GM12878 (cell line): ENCODE data around the gene SVOP. TPM values are rescaled to one million over a fixed set of nuclear protein-coding genes. Genes with fewer than 3 reads are reported as not detected.

Source experiments
- ATAC-seq: fragments of 200-7000 bp; cut with Tn5 transposase; 3 replicates; pipeline ENCODE4 v1.9.1; 2020; ENCODE audit warnings: mild to moderate bottlenecking, moderate library complexity
- BruUV-seq: library from RNA; stranded (reverse); fragments of 400-500 nt; replicated peaks from 2 replicates; lab custom pipeline; 2021; lab: Mats Ljungman, UMichigan
- CTCF ChIA-PET: fragments of 300-600 bp; sonication (Branson Sonifier 250); formaldehyde crosslinking; extraction: SDS; loops from one replicate; lab custom pipeline; 2021; ENCODE audit warnings: inconsistent platforms; lab: Yijun Ruan, JAX
- POLR2A ChIA-PET: fragments of 350-600 bp; formaldehyde crosslinking; extraction: SDS; loops from one replicate; lab custom pipeline; 2021; ENCODE audit warnings: inconsistent platforms; lab: Charles Lee
- RAD21 ChIA-PET: fragments of 300-600 bp; sonication (Branson Sonifier 250); formaldehyde crosslinking; loops from one replicate; lab custom pipeline; 2023; ENCODE audit warnings: antibody characterized with exemption; ENCODE audit not compliant: unreplicated experiment; lab: Charles Lee
- SMC1A ChIA-PET: fragments of 300-600 bp; sonication (Branson Sonifier 250); formaldehyde crosslinking; loops from one replicate; lab custom pipeline; 2023; ENCODE audit not compliant: unreplicated experiment, uncharacterized antibody; lab: Charles Lee
- DNase-seq: peaks from one replicate; pipeline ENCODE4 v3.0.0-alpha.2; 2011; ENCODE audit warnings: low read depth, low spot score
- FAIRE-seq: peaks from 3 replicates; lab custom pipeline; 2011; peaks lifted over from hg19 to GRCh38; lab: Jason Lieb, UNC
- H2AFZ ChIP-seq: 2 replicates; pipeline ENCODE4 v1.6.0; 2011; ENCODE audit warnings: low read depth, low read length, control low read depth; ENCODE audit not compliant: control insufficient read depth
- H3K27ac ChIP-seq: 2 replicates; pipeline ENCODE4 v1.5.1; 2011; ENCODE audit warnings: control low read depth; ENCODE audit not compliant: control insufficient read depth, insufficient read depth
- H3K27me3 ChIP-seq, 2 experiments: replicated peaks in 1 of 2; 2 replicates each; pipeline versions ENCODE4 v1.6.0 to v1.6.1; 2011; ENCODE audit warnings: low read length in 1 of 2; ENCODE audit not compliant: control insufficient read depth in 2 of 2, insufficient read depth in 2 of 2
- H3K36me3 ChIP-seq, 2 experiments: 2 replicates each; pipeline ENCODE4 v1.5.1; 2011; ENCODE audit warnings: low read length in 1 of 2; ENCODE audit not compliant: control insufficient read depth in 2 of 2, insufficient read depth in 2 of 2
- H3K4me1 ChIP-seq: 2 replicates; pipeline ENCODE4 v1.6.1; 2011; ENCODE audit warnings: mild to moderate bottlenecking, low read length, moderate library complexity, mixed read lengths; ENCODE audit not compliant: control insufficient read depth, insufficient read depth
- H3K4me2 ChIP-seq: 2 replicates; pipeline ENCODE4 v1.6.0; 2011; ENCODE audit warnings: control low read depth; ENCODE audit not compliant: control insufficient read depth, insufficient read depth
- H3K4me3 ChIP-seq: fragments of 200-600 bp; sonication (generic); 2 replicates; pipeline ENCODE4 v1.5.1; 2016
- H3K79me2 ChIP-seq: 2 replicates; pipeline ENCODE4 v1.6.0; 2011; ENCODE audit warnings: low read length; ENCODE audit not compliant: control insufficient read depth, insufficient read depth
- H3K9ac ChIP-seq: 2 replicates; pipeline ENCODE4 v1.8.0; 2011; ENCODE audit warnings: low read length, control low read depth, mixed read lengths; ENCODE audit not compliant: control insufficient read depth, insufficient read depth
- H3K9me3 ChIP-seq: replicated peaks from 3 replicates; pipeline ENCODE4 v1.5.1; 2011; ENCODE audit warnings: mild to moderate bottlenecking, low read length; ENCODE audit not compliant: control insufficient read depth, insufficient read depth
- H4K20me1 ChIP-seq: 2 replicates; pipeline ENCODE4 v1.6.0; 2011; ENCODE audit not compliant: control insufficient read depth, insufficient read depth
- CBX5 ChIP-seq: sonication (generic); IDR thresholded peaks from 2 replicates; pipeline ENCODE4 v1.6.1; 2016; ENCODE audit warnings: low read depth, moderate library complexity, mild to moderate bottlenecking, inconsistent platforms
- EED ChIP-seq: sonication (generic); IDR thresholded peaks from 2 replicates; pipeline ENCODE4 v1.6.1; 2016; ENCODE audit warnings: antibody characterized with exemption, low read depth
- ELK1 ChIP-seq: IDR thresholded peaks from 2 replicates; pipeline ENCODE4 v1.6.1; 2012; ENCODE audit warnings: low read depth, low read length, improper control_type of control experiment
- FOXK2 ChIP-seq: fragments of 450-650 bp; IDR thresholded peaks from 2 replicates; pipeline ENCODE4 v1.6.1; 2017; ENCODE audit warnings: mild to moderate bottlenecking, moderate library complexity
- GATAD2B ChIP-seq: fragments of 450-650 bp; conservative IDR thresholded peaks from 2 replicates; pipeline ENCODE4 v1.6.1; 2017; ENCODE audit warnings: low read depth, mild to moderate bottlenecking, moderate library complexity
- SUPT20H ChIP-seq: IDR thresholded peaks from 2 replicates; pipeline ENCODE4 v1.6.1; 2011; ENCODE audit warnings: low read depth, mild to moderate bottlenecking, low read length, moderate library complexity, borderline replicate concordance; ENCODE audit not compliant: control insufficient read depth
- WRNIP1 ChIP-seq: IDR thresholded peaks from 2 replicates; pipeline ENCODE4 v1.6.1; 2011; ENCODE audit warnings: low read depth, low read length, improper control_type of control experiment, borderline replicate concordance
- ZBTB4 ChIP-seq: fragments of 450-650 bp; formaldehyde crosslinking; IDR thresholded peaks from 2 replicates; pipeline ENCODE4 v1.4.0; 2022; ENCODE audit warnings: mild to moderate bottlenecking, moderate library complexity
- WGBS: methylation state at CpG from one replicate; pipeline ENCODE4 v1.1.6; 2016; ENCODE audit warnings: low lambda C conversion rate; ENCODE audit not compliant: insufficient replicate concordance, insufficient coverage; ENCODE audit errors: missing lambda C conversion rate; 5-methylcytosine and 5-hydroxymethylcytosine counted together
- in situ Hi-C: fragments of 300-500 bp; cut with MboI; formaldehyde crosslinking; loops from 9 replicates; pipeline ENCODE4 v1.14.3; 2018; ENCODE audit warnings: mixed read lengths
- intact Hi-C: fragments of 100-400 bp; cut with micrococcal nuclease; formaldehyde crosslinking; loops from one replicate; pipeline ENCODE4 v1.14.2; 2022; ENCODE audit not compliant: unreplicated experiment
- polyA plus RNA-seq, 11 experiments: library from polyadenylated mRNA; depleted of rRNA in 4 of 11; unstranded in 6 of 11; stranded (reverse) in 5 of 11; fragments of >200 nt; fragmentation: Nextera tagmentation in 4 of 11; fragmentation: Illumina TruSeq in 1 of 11; extraction: Ambion mirVana in 4 of 11; extraction: Trizol in 1 of 11; gene quantifications; 1 replicate in 1 of 11; 2 replicates in 10 of 11; pipeline versions ENCODE4 v1.2.1 to v1.2.3, GENCODE V29; 2011 to 2016; ENCODE audit warnings: inconsistent platforms in 2 of 11, missing spikeins in 2 of 11, low read depth in 1 of 11
- total RNA-seq, 4 experiments: library from RNA; depleted of rRNA in 3 of 4; stranded (reverse); fragments of >200 nt in 3 of 4; fragmentation: Illumina TruSeq in 1 of 4; extraction: Trizol in 1 of 4; gene quantifications; 2 replicates each; pipeline versions ENCODE4 v1.2.1 to v1.2.3, GENCODE V29; 2013 to 2021
- TF ChIP-seq, protein P1 (sequence below): IDR thresholded peaks from 2 replicates; pipeline ENCODE4 v1.6.1; 2011; ENCODE audit warnings: low read depth, low read length, improper control_type of control experiment, borderline replicate concordance
- TF ChIP-seq, protein P2 (sequence below): fragments of 450-650 bp; IDR thresholded peaks from 2 replicates; pipeline ENCODE4 v1.6.1; 2017; ENCODE audit warnings: mild to moderate bottlenecking, moderate library complexity

SVOP gene
- total and polyA plus RNA-seq, 10 of the 15 experiments (the other 5 are each of a cell fraction or from before 2014, with no cell fraction given): under 0.01 TPM; not detected in 9

- TF ChIP-seq, protein P1, sequence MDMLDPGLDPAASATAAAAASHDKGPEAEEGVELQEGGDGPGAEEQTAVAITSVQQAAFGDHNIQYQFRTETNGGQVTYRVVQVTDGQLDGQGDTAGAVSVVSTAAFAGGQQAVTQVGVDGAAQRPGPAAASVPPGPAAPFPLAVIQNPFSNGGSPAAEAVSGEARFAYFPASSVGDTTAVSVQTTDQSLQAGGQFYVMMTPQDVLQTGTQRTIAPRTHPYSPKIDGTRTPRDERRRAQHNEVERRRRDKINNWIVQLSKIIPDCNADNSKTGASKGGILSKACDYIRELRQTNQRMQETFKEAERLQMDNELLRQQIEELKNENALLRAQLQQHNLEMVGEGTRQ: no peak
Measured at GRCh38 chr12:109069307-109070271, 48.7 kb upstream of the SVOP start (continued).

DNA sequence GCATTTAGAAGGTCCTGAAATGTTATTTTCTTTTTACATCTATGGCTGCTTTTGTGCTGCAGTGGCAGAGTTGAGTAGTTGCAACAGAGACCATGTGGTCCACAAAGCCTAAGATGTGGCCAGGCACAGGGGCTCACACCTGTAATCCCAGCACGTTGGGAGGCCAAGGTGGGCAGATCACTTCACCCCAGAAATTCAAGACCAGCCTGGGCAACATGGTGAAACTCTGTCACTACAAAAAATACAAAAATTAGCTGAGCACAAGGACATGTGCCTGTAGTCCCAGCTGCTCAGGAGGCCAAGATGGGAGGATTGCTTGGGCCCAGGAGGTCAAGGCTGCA lies 45.0 kb upstream of the SVOP start:
- intact Hi-C loops (no loop called here), in situ Hi-C loops (no loop called here)
- Histone ChIP-seq H3K27ac (no peak overlapping the region), H3K4me2 (no peak overlapping the region), H3K79me2 (no peaks in the 10 kb centered on the region), H3K36me3 (no peaks in the 10 kb centered on the region; a peak in 1 of 4 replicates), H3K27me3 (no peaks in the 10 kb centered on the region), H2AFZ (no peak overlapping the region), H3K9me3 (no peaks in the 10 kb centered on the region; the same call in 2 of the 3 replicates), H3K4me3 (no peak overlapping the region), H3K4me1 (peaks cover 5% of the 10 kb centered on the region), H4K20me1 (no peaks in the 10 kb centered on the region), H3K9ac (no peak overlapping the region)
- ChIA-PET CTCF (no interaction called here), POLR2A (no interaction called here), SMC1A (no interaction called here), RAD21 (no interaction called here)
- ATAC-seq: no peak
- 71% methylated on average over 1 of the region's 1 CpG for WGBS
- BruUV-seq: no TSS peak
- TF ChIP-seq FOXK2 (no peak), EED (no peak), ZBTB4 (CRISPR knock-in tag) (no peak), WRNIP1 (no peak), CBX5 (no peak), ELK1 (no peak), SUPT20H (no peak), GATAD2B (no peak)
- TF ChIP-seq, protein P2, sequence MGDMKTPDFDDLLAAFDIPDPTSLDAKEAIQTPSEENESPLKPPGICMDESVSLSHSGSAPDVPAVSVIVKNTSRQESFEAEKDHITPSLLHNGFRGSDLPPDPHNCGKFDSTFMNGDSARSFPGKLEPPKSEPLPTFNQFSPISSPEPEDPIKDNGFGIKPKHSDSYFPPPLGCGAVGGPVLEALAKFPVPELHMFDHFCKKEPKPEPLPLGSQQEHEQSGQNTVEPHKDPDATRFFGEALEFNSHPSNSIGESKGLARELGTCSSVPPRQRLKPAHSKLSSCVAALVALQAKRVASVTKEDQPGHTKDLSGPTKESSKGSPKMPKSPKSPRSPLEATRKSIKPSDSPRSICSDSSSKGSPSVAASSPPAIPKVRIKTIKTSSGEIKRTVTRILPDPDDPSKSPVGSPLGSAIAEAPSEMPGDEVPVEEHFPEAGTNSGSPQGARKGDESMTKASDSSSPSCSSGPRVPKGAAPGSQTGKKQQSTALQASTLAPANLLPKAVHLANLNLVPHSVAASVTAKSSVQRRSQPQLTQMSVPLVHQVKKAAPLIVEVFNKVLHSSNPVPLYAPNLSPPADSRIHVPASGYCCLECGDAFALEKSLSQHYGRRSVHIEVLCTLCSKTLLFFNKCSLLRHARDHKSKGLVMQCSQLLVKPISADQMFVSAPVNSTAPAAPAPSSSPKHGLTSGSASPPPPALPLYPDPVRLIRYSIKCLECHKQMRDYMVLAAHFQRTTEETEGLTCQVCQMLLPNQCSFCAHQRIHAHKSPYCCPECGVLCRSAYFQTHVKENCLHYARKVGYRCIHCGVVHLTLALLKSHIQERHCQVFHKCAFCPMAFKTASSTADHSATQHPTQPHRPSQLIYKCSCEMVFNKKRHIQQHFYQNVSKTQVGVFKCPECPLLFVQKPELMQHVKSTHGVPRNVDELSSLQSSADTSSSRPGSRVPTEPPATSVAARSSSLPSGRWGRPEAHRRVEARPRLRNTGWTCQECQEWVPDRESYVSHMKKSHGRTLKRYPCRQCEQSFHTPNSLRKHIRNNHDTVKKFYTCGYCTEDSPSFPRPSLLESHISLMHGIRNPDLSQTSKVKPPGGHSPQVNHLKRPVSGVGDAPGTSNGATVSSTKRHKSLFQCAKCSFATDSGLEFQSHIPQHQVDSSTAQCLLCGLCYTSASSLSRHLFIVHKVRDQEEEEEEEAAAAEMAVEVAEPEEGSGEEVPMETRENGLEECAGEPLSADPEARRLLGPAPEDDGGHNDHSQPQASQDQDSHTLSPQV: no peak
- FAIRE-seq: no peak
- DNase-seq: no peak
